ENCODE measurements around the gene PNPLA7. TPM values are rescaled to one million over a fixed set of nuclear protein-coding genes. Genes with fewer than 3 reads are reported as not detected.
"Not testable (repeated sequence)": the region's sequence is repeated elsewhere in the genome, so short reads cannot be mapped to it uniquely, and the experiment has no call there.

The PNPLA7 gene
- total RNA-seq, 1 experiment from 2014 or later: 0.90 TPM

GRCh38 chr9:137551264-137552021 is 1.2 kb upstream of the PNPLA7 start, which contains the start of gene MRPL41:
Gene MRPL41, plus strand, starts transcription at chr9:137551879. Its CDS starts 203 bp downstream, at chr9:137552082.
- ChIA-PET POLR2A (ENCODE audit: low non-redundant PET) (no interaction called here), CTCF (no interaction called here)
- peaks cover 21% of the 10 kb centered on the region for H3K36me3 ChIP-seq (ENCODE audit: insufficient read depth, low read length, poor library complexity, severe bottlenecking)
- H3K4me1 ChIP-seq (ENCODE audit: insufficient read depth, low read length, poor library complexity, severe bottlenecking): peaks cover 7% of the 10 kb centered on the region
- H3K27ac ChIP-seq (ENCODE audit: low read depth, low read length, poor library complexity, severe bottlenecking): peak within 1 kb of the TSS; percentile 76
- H3K27me3 ChIP-seq (replicated peaks; ENCODE audit: insufficient read depth, low read depth, low read length, poor library complexity): no peaks in the 10 kb centered on the region
- H3K4me3 ChIP-seq (ENCODE audit: low read depth, low read length, poor library complexity, severe bottlenecking): peak within 1 kb of the TSS; percentile 76
- no TSS peak for BruUV-seq (replicated peaks)
- no peaks in the 10 kb centered on the region for H3K9me3 ChIP-seq (ENCODE audit: low read depth, low read length, poor library complexity, severe bottlenecking)
- DNase-seq (ENCODE audit: low spot score): peak; percentile 96
- TF ChIP-seq CTCF (conservative IDR thresholded peaks at IDR 0.05; ENCODE audit: low read depth, low read length) (peak; percentile 51), EZH2 (IDR thresholded peaks at IDR 0.05; ENCODE audit: borderline replicate concordance, low read depth, low read length, poor library complexity, severe bottlenecking) (no peak)
- intact Hi-C loops (cut with micrococcal nuclease; ENCODE audit: unreplicated experiment): no loop called here

GRCh38 chr9:137550958-137551263 is 709 bp upstream of the PNPLA7 start:
- DNase-seq (ENCODE audit: low spot score); POLR2A ChIA-PET (ENCODE audit: low non-redundant PET); H3K4me1 ChIP-seq (ENCODE audit: insufficient read depth, low read length, poor library complexity, severe bottlenecking); H3K9me3 ChIP-seq (ENCODE audit: low read depth, low read length, poor library complexity, severe bottlenecking); CTCF ChIA-PET; intact Hi-C loops (cut with micrococcal nuclease; ENCODE audit: unreplicated experiment); H3K27me3 ChIP-seq (replicated peaks; ENCODE audit: insufficient read depth, low read depth, low read length, poor library complexity); BruUV-seq (replicated peaks): not testable (repeated sequence)
- peak overlapping the region; percentile 63 for H3K27ac ChIP-seq (ENCODE audit: low read depth, low read length, poor library complexity, severe bottlenecking)
- peaks cover 17% of the 10 kb centered on the region for H3K36me3 ChIP-seq (ENCODE audit: insufficient read depth, low read length, poor library complexity, severe bottlenecking)
- H3K4me3 ChIP-seq (ENCODE audit: low read depth, low read length, poor library complexity, severe bottlenecking): peak overlapping the region; percentile 76

- H3K27ac ChIP-seq (ENCODE audit: low read depth, low read length, poor library complexity, severe bottlenecking): no peak overlapping the region
- H3K27me3 ChIP-seq (replicated peaks; ENCODE audit: insufficient read depth, low read depth, low read length, poor library complexity): no peaks in the 10 kb centered on the region
- peaks cover 1% of the 10 kb centered on the region for H3K36me3 ChIP-seq (ENCODE audit: insufficient read depth, low read length, poor library complexity, severe bottlenecking)
- intact Hi-C loops (cut with micrococcal nuclease; ENCODE audit: unreplicated experiment): no loop called here
- no TSS peak for BruUV-seq (replicated peaks)
- H3K9me3 ChIP-seq (ENCODE audit: low read depth, low read length, poor library complexity, severe bottlenecking): no peaks in the 10 kb centered on the region
- no peak overlapping the region for H3K4me3 ChIP-seq (ENCODE audit: low read depth, low read length, poor library complexity, severe bottlenecking)
- DNase-seq (ENCODE audit: low spot score): no peak
- ChIA-PET POLR2A (ENCODE audit: low non-redundant PET) (no interaction called here), CTCF (no interaction called here)
- H3K4me1 ChIP-seq (ENCODE audit: insufficient read depth, low read length, poor library complexity, severe bottlenecking): peaks cover 7% of the 10 kb centered on the region
- TF ChIP-seq CTCF (conservative IDR thresholded peaks at IDR 0.05; ENCODE audit: low read depth, low read length) (no peak), EZH2 (IDR thresholded peaks at IDR 0.05; ENCODE audit: borderline replicate concordance, low read depth, low read length, poor library complexity, severe bottlenecking) (no peak)
Measured at GRCh38 chr9:137547687-137548543, 2.3 kb downstream of the PNPLA7 start.
